ENCODE measurements around the gene PRPH2. TPM values are rescaled to one million over a fixed set of nuclear protein-coding genes. Genes with fewer than 3 reads are reported as not detected.

Gene PRPH2
- total RNA-seq, 6 donors from 2014 or later = 0.59 to 4.2 (median 0.76) TPM; not detected in 1

DNA sequence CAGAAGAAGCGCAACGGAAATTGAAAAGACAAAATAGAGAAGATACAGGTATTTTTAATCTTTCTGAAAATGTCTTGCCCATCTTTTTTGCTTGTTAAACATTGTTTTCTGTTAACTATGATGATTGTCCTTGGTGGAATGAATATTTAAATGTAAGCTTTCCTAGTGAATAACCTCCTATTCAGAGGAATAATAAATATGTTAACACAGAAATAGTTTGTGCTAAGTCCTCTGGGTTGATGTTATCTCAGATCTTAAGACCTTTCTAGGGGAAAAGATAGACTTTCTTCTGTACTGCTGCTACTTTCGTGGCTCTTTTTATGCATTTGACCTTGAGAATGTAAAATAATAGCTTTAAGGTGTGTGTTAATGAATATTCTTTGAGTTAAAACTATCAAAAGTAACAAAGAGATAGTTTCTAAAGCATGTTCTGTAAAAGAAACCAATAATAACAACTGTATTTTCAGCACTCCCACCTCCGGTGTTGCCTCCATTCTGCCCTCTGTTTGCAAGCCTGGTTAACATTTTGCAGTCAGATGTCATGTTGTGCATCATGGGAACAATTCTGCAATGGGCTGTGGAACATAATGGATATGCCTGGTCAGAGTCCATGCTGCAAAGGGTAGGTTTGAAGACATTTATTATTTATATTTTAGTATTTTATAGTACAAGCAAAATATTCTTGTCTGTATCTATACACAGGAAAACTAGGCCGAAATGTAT lies 70.2 kb downstream of the PRPH2 start:
- peaks cover 15 to 98% (median 65%) of the 10 kb centered on the region in 4 donors for H3K36me3 ChIP-seq
- no peak for ATAC-seq (ENCODE audit: low FRiP score in 2 of 2)

More for the DNA sequence above, 70.2 kb downstream of the PRPH2 start:
- no peaks in the 10 kb centered on the region for H3K9me3 ChIP-seq
- no peak overlapping the region for H3K4me3 ChIP-seq
- no peak for TF ChIP-seq POLR2A (IDR thresholded peaks at IDR 0.05)
- no peak for TF ChIP-seq POLR2AphosphoS5 (IDR thresholded peaks at IDR 0.05)
- TF ChIP-seq, protein P1, sequence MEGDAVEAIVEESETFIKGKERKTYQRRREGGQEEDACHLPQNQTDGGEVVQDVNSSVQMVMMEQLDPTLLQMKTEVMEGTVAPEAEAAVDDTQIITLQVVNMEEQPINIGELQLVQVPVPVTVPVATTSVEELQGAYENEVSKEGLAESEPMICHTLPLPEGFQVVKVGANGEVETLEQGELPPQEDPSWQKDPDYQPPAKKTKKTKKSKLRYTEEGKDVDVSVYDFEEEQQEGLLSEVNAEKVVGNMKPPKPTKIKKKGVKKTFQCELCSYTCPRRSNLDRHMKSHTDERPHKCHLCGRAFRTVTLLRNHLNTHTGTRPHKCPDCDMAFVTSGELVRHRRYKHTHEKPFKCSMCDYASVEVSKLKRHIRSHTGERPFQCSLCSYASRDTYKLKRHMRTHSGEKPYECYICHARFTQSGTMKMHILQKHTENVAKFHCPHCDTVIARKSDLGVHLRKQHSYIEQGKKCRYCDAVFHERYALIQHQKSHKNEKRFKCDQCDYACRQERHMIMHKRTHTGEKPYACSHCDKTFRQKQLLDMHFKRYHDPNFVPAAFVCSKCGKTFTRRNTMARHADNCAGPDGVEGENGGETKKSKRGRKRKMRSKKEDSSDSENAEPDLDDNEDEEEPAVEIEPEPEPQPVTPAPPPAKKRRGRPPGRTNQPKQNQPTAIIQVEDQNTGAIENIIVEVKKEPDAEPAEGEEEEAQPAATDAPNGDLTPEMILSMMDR (IDR thresholded peaks at IDR 0.05) = no peak
- no peak for TF ChIP-seq EP300 (IDR thresholded peaks at IDR 0.05)
- 89 to 93% methylated on average over 5 of the region's 5 CpGs for WGBS, 2 donors
- DNase-seq = no peak
- H3K4me1 ChIP-seq = no peaks in the 10 kb centered on the region
- H3K27me3 ChIP-seq = no peaks in the 10 kb centered on the region
- no peak overlapping the region for H3K27ac ChIP-seq

Small RNA genes within 50 kb of the gene (small RNA-seq; reads per million reads assigned to genes)
- gene RNU6-890P = 0 reads per million in 4 donors

Other genes starting within 250 kb of the PRPH2 start
- gene UBR2, start 158.6 kb downstream of the PRPH2 start, total RNA-seq = 10 to 100 TPM; 20.3 to 44.3 (median 32.8) TPM
- gene TBCC, start 23.5 kb upstream of the PRPH2 start, total RNA-seq = 10 to 100 TPM; 14.3 to 34.7 (median 24.2) TPM
- 10 to 100 TPM; 11.1 to 23.8 (median 14.9) TPM for gene BICRAL, start 59.5 kb upstream of the PRPH2 start, total RNA-seq
- 10 to 100 TPM; 41.7 to 81.5 (median 58.2) TPM for gene RPL7L1, start 157.0 kb upstream of the PRPH2 start, total RNA-seq
- gene PTCRA, start 193.5 kb upstream of the PRPH2 start, total RNA-seq = 10 to 100 TPM in 1 of 6 donors, 1 to 10 TPM in 3, not detected in 2; 3.3 to 10.7 (median 7.1) TPM
- 10 to 100 TPM; 32.4 to 95.2 (median 50.3) TPM for gene CNPY3, start 206.9 kb upstream of the PRPH2 start, total RNA-seq
- 10 to 100 TPM in 1 of 6 donors, 1 to 10 TPM in 4, not detected in 1; 1.9 to 10.5 (median 8.5) TPM for gene GNMT, start 238.2 kb upstream of the PRPH2 start, total RNA-seq

Data from upper lobe of left lung (tissue), 6 donors.